A549 treated with GW870086 at 1 μM for 4 hours (cell line): Measurements from ENCODE around the gene KLHL34. TPM values are rescaled to one million over a fixed set of nuclear protein-coding genes. Genes with fewer than 3 reads are reported as not detected.

Experiments
- total RNA-seq: library from RNA; stranded (reverse); fragments of 200-300 nt; extraction: Qiagen RNA extraction; gene quantifications from 5 replicates; pipeline ENCODE4 v1.2.3, GENCODE V29; 2022; ENCODE audit warnings: low read depth

Gene KLHL34, protein sequence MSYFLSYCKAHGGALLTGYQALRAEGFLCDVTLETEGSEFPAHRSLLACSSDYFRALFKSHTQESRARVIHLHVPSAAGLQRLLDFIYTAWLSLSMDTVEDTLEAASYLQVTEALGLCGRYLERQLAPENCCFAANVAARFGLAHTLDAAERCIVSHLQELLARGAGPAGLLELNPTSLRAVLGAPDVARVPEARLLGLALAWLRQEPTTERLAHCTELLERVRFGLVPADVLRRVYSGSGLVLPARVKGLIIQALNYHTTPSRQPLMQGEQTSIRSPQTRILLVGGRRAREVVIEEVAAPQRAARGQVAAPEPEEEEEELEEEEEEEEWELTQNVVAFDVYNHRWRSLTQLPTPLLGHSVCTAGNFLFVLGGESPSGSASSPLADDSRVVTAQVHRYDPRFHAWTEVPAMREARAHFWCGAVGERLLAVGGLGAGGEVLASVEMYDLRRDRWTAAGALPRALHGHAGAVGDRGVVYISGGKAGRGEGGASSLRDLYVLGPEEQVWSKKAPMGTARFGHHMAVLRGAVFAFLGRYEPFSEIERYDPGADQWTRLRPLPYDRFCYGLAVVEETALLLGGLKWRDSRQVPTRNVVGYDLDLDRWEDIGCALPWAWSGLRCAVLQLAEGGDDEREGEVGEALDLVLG
- not detected in 5 replicates for total RNA-seq

DNA sequence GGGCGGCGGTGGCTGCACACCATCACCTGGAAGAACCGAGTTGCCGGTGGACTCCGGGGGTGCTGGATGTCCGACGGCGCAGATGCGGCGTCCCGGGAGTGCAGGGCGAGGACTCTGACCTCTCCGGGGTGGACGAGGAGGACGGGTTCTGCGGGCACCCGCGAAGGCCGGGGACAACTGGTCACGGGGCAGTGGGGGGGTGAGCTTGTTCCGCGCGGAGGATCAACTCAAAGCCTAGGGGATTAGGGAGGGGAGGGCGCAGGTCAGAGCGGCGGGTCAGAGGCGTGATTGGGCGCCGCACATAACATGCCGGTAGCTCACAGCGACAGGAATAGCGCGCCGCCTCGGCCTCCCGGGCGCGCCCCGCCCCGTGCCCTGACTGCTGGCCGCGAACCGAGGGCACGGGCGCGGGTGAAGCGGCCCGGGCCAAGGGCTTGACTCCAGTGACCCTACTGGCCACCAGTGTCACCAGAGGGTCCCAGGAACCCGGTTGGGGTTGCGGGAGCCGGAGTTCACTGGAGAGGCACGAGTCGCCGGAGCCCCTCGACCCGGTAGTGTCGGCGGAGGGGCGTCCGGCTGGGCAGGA, at the start of gene KLHL34:
TSS of gene KLHL34 (minus strand) at position 179 of the 586 bp plus-strand sequence. CDS start 542 bp downstream, outside the sequence.

Other genes with a start within 250 kb of the KLHL34 start
- 0.15 TPM in 1 of 5 replicates, not detected in the others for gene SMPX, start 99.8 kb upstream of the KLHL34 start, total RNA-seq
- 17.7 to 26.0 TPM (median 24.7 TPM) in 5 replicates for gene MBTPS2, start 181.3 kb upstream of the KLHL34 start, total RNA-seq
- gene YY2, start 197.7 kb upstream of the KLHL34 start, total RNA-seq = 2.0 to 2.9 TPM (median 2.4 TPM) in 5 replicates